C4-2B (cell line): ENCODE data around the gene NYNRIN.

Experiments used
- CTCF ChIP-seq: fragments of 450-650 bp; conservative IDR thresholded peaks from 2 replicates; pipeline ENCODE4 v1.5.1; 2017; ENCODE audit warnings: mild to moderate bottlenecking
- ZFX ChIP-seq: fragments of 450-650 bp; IDR thresholded peaks from 2 replicates; pipeline ENCODE4 v1.6.1; 2017

DNA sequence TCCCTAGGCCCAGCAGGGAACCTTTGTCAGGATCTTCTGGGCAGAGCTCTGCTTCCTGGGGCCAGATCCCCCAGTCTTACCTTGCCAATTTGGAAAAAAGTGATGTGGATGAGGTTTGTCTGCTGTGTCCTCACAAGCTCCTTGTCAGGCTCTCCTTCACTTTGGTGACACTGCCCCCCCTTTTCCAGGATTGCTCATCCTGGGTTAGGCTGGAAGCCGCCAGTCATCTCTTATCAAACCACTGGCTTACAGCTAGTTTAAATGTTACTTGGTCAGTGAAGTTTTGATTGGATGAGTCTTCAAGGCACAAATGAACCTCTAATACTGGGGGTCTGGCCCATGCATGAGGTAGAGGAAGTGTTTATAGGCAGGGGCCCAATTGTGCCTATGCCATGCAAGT lies 15.3 kb downstream of the NYNRIN start:
- TF ChIP-seq CTCF (no peak), ZFX (no peak)
